ENCODE data around the gene PLPPR3.
"Not testable (repeated sequence)": the region's sequence is repeated elsewhere in the genome, so short reads cannot be mapped to it uniquely, and the experiment has no call there.

Gene PLPPR3

DNA sequence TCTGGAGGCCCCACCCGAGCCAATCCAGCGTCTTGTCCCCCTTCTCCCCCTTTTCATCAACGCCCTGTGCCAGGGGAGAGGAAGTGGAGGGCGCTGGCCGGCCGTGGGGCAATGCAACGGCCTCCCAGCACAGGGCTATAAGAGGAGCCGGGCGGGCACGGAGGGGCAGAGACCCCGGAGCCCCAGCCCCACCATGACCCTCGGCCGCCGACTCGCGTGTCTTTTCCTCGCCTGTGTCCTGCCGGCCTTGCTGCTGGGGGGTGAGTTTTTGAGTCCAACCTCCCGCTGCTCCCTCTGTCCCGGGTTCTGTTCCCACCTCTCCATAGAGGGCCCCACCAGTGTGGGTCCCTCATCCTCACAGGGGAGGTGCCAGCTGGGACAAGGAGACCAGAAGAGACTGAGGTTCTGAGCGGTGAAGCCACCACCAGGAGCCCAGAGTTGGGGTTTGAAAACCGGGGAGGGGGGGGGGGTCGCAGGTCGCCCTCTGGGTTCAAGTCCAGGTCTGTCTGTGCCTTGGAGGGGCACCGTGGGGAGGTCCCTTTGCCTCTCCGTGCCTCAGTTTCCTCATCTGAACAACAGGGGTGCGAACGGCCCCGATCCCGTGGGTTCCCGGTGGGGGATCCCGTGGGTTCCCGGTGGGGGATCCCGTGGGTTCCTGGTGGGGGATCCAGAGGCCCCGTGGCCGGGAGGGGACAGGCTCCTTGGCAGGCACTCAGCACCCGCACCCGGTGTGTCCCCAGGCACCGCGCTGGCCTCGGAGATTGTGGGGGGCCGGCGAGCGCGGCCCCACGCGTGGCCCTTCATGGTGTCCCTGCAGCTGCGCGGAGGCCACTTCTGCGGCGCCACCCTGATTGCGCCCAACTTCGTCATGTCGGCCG lies 30.6 kb upstream of the PLPPR3 start, which contains the start of gene ELANE:
Gene ELANE (plus strand): TSS at position 168 of the 878 bp plus-strand sequence. CDS start 26 bp downstream, at position 194.
- Histone ChIP-seq H3K4me3 (ENCODE audit: low read length) (peak within 1 kb of the TSS; percentile 72), H3K36me3 (ENCODE audit: control insufficient read depth, insufficient read depth, low read length, severe bottlenecking) (no peaks in the 10 kb centered on the region), H3K4me1 (ENCODE audit: control insufficient read depth, insufficient read depth, low read length) (peaks cover 13% of the 10 kb centered on the region), H3K9me3 (ENCODE audit: control insufficient read depth, low read length) (no peaks in the 10 kb centered on the region), H3K27me3 (replicated peaks; ENCODE audit: control insufficient read depth, insufficient read depth, low read length) (no peaks in the 10 kb centered on the region), H3K9ac (ENCODE audit: low read length) (peak within 1 kb of the TSS; percentile 89)
- DNase-seq (ENCODE audit: low read depth), result no peak

DNA sequence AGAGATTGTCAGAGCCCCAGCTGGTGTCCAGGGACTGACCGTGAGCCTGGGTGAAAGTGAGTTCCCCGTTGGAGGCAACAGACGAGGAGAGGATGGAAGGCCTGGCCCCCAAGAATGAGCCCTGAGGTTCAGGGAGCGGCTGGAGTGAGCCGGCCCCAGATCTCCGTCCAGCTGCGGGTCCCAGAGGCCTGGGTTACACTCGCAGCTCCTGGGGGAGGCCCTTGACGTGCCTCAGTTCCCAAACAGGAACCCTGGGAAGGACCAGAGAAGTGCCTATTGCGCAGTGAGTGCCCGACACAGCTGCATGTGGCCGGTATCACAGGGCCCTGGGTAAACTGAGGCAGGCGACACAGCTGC lies 29.2 kb upstream of the PLPPR3 start:
- peak overlapping the region; percentile 72 for H3K4me3 ChIP-seq (ENCODE audit: low read length)
- H3K4me1 ChIP-seq (ENCODE audit: control insufficient read depth, insufficient read depth, low read length), result peaks cover 13% of the 10 kb centered on the region
- H3K36me3 ChIP-seq (ENCODE audit: control insufficient read depth, insufficient read depth, low read length, severe bottlenecking), result no peaks in the 10 kb centered on the region
- peak overlapping the region; percentile 89 for H3K9ac ChIP-seq (ENCODE audit: low read length)
- H3K9me3 ChIP-seq (ENCODE audit: control insufficient read depth, low read length), result no peaks in the 10 kb centered on the region
- no peak for DNase-seq (ENCODE audit: low read depth)
- H3K27me3 ChIP-seq (replicated peaks; ENCODE audit: control insufficient read depth, insufficient read depth, low read length), result peaks cover 3% of the 10 kb centered on the region

DNA sequence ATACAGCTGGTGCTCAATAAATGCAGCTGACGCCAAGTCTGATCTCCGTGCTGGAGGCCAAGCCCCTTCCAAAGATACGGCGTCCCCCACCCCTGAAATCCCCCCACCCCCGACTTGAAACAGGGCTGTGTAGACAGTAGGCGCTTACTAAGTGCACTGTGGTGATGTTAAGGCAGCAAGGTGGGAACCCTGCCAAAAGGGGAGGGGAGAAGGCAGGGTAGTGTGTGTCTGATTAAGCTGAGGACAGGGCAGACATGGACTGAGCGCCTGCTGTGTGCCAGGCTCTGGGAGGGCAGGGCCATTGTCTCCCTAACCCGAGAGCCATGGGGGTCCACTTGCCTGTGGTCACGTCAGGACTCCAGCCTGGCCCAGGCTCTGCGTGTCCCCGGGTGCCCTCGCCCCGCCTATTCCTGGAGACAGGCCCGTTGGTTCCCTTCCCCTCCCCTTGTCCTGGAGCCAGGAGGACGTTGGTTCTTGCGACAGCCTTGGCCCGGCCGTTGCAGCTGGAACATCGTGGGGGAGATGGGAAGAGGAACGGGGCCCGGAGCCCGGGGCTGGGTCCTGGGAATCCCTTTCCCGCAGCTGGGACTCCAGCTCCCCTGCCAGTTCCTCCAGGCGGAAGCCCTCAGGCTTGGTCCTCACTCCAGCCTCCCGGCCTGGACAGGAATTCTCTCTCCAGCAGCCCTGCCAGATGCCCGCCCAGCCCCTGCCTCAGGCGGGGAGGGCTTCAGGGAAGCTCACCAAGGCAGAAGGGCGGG lies 28.6 kb upstream of the PLPPR3 start:
- peaks cover 3% of the 10 kb centered on the region for H3K27me3 ChIP-seq (replicated peaks; ENCODE audit: control insufficient read depth, insufficient read depth, low read length)

DNA sequence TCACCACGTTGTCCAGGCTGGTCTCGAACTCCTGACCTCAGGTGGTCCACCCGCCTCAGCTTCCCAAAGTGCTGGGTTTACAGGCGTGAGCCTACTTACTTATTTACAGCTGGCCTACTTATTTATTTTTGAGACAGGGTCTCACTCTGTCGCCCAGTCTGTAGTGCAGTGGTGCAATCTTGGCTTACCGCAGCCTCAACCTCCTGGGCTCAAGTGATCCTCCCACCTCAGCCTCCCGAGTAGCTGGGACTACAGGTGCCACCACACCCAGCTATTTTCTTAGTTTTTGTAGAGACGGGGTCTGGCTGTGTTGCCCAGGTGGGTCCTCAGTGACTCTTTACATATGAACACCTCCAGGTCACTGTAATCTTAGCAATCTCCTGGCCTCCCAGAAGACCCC lies 27.4 kb upstream of the PLPPR3 start:
- H3K9me3 ChIP-seq (ENCODE audit: control insufficient read depth, low read length); H3K27me3 ChIP-seq (replicated peaks; ENCODE audit: control insufficient read depth, insufficient read depth, low read length); H3K36me3 ChIP-seq (ENCODE audit: control insufficient read depth, insufficient read depth, low read length, severe bottlenecking); H3K9ac ChIP-seq (ENCODE audit: low read length); H3K4me3 ChIP-seq (ENCODE audit: low read length); DNase-seq (ENCODE audit: low read depth): not testable (repeated sequence)
- H3K4me1 ChIP-seq (ENCODE audit: control insufficient read depth, insufficient read depth, low read length), result peaks cover 13% of the 10 kb centered on the region

More for the DNA sequence above, 28.6 kb upstream of the PLPPR3 start:
- H3K4me3 ChIP-seq (ENCODE audit: low read length), result peak overlapping the region; percentile 72
- no peaks in the 10 kb centered on the region for H3K9me3 ChIP-seq (ENCODE audit: control insufficient read depth, low read length)
- no peaks in the 10 kb centered on the region for H3K36me3 ChIP-seq (ENCODE audit: control insufficient read depth, insufficient read depth, low read length, severe bottlenecking)
- H3K9ac ChIP-seq (ENCODE audit: low read length), result peak overlapping the region; percentile 89
- DNase-seq (ENCODE audit: low read depth), result peak; percentile 98
- peaks cover 13% of the 10 kb centered on the region for H3K4me1 ChIP-seq (ENCODE audit: control insufficient read depth, insufficient read depth, low read length)

DNA sequence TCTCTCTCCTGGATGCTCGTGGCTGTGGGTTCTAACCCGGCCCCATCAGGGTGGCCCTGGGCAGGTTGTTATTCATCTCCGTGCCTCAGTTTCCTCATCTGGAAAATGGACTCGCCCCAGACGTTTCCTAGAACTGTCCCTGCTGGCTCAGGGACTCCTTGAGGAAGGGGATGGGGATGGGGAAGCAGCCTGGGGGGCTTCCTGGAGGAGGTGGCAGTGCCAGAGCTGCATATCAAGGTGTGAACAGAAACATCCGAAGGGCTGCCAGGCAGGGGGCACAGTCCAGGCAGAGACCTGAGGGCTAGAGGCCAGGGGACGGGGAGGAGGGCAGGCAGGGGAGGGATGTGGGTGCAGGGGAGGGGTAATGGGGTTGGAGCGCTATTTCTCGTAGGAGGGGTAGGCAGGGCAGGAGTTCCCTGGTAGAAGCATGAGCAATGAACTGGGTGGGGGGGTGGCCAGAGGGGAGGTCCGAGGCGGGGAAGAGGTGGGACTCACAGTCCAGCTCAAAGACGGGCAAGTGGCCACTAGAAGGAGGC lies 26.7 kb upstream of the PLPPR3 start:
- no peaks in the 10 kb centered on the region for H3K36me3 ChIP-seq (ENCODE audit: control insufficient read depth, insufficient read depth, low read length, severe bottlenecking)
- DNase-seq (ENCODE audit: low read depth), result no peak
- no peaks in the 10 kb centered on the region for H3K9me3 ChIP-seq (ENCODE audit: control insufficient read depth, low read length)
- H3K27me3 ChIP-seq (replicated peaks; ENCODE audit: control insufficient read depth, insufficient read depth, low read length), result peaks cover 3% of the 10 kb centered on the region
- no peak overlapping the region for H3K4me3 ChIP-seq (ENCODE audit: low read length)
- H3K4me1 ChIP-seq (ENCODE audit: control insufficient read depth, insufficient read depth, low read length), result peaks cover 13% of the 10 kb centered on the region
- no peak overlapping the region for H3K9ac ChIP-seq (ENCODE audit: low read length)

DNA sequence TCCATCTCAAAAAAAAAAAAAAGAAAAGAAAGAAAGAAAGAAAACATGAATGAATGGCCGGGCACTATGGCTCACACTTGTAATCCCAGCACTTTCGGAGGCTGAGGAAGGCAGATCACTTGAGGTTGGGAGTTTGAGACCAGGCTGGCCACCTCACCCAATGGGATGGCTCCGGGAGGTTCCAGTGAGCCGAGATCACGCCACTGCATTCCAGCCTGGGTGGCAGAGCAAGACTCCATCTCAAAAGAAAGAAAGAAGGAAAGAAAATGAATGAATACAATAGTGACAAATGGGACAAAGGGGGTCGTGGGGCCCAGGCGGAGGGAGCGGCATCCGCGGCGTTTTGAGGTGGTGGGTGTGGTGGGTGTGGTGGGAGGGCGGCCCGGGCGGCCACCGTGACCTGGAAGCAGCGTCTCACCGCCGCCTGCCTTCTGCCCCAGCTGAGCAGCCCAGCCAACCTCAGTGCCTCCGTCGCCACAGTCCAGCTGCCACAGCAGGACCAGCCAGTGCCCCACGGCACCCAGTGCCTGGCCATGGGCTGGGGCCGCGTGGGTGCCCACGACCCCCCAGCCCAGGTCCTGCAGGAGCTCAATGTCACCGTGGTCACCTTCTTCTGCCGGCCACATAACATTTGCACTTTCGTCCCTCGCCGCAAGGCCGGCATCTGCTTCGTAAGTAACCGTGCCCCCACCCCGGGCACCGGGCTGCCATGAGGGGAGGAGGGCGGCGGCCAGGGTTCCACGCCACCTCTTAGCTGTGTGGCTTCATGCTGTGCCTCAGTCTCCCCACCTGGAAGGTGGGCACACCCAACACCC lies 24.2 kb upstream of the PLPPR3 start:
- Histone ChIP-seq H3K9ac (ENCODE audit: low read length) (no peak overlapping the region), H3K9me3 (ENCODE audit: control insufficient read depth, low read length) (no peaks in the 10 kb centered on the region), H3K4me1 (ENCODE audit: control insufficient read depth, insufficient read depth, low read length) (peaks cover 7% of the 10 kb centered on the region), H3K27me3 (replicated peaks; ENCODE audit: control insufficient read depth, insufficient read depth, low read length) (peaks cover 3% of the 10 kb centered on the region), H3K4me3 (ENCODE audit: low read length) (no peak overlapping the region), H3K36me3 (ENCODE audit: control insufficient read depth, insufficient read depth, low read length, severe bottlenecking) (no peaks in the 10 kb centered on the region)
- no peak for DNase-seq (ENCODE audit: low read depth)

DNA sequence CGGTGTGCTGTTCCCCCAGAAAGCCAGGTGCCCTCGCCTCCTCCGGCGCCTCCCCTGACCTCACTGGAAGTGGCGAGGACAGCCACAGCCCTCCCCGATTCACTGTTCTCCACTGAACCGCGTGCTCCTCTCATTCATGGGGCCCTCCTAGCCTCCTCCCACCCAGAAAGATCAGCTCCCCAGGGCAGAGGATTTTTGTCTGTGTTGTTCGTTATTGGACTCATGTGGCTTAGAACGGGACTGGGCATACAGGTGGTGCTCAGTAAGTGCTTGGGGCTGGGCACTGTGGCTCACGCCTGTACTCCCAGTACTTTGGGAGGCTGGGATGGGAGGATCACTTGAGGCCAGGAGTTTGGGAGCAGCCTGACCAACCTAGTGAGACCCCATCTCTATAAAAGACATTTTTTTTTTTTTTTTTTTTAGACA lies 22.8 kb upstream of the PLPPR3 start:
- no peaks in the 10 kb centered on the region for H3K36me3 ChIP-seq (ENCODE audit: control insufficient read depth, insufficient read depth, low read length, severe bottlenecking)
- H3K4me3 ChIP-seq (ENCODE audit: low read length), result no peak overlapping the region
- peaks cover 3% of the 10 kb centered on the region for H3K27me3 ChIP-seq (replicated peaks; ENCODE audit: control insufficient read depth, insufficient read depth, low read length)
- no peak overlapping the region for H3K9ac ChIP-seq (ENCODE audit: low read length)
- DNase-seq (ENCODE audit: low read depth), result no peak
- H3K9me3 ChIP-seq (ENCODE audit: control insufficient read depth, low read length), result no peaks in the 10 kb centered on the region
- peaks cover 4% of the 10 kb centered on the region for H3K4me1 ChIP-seq (ENCODE audit: control insufficient read depth, insufficient read depth, low read length)

DNA sequence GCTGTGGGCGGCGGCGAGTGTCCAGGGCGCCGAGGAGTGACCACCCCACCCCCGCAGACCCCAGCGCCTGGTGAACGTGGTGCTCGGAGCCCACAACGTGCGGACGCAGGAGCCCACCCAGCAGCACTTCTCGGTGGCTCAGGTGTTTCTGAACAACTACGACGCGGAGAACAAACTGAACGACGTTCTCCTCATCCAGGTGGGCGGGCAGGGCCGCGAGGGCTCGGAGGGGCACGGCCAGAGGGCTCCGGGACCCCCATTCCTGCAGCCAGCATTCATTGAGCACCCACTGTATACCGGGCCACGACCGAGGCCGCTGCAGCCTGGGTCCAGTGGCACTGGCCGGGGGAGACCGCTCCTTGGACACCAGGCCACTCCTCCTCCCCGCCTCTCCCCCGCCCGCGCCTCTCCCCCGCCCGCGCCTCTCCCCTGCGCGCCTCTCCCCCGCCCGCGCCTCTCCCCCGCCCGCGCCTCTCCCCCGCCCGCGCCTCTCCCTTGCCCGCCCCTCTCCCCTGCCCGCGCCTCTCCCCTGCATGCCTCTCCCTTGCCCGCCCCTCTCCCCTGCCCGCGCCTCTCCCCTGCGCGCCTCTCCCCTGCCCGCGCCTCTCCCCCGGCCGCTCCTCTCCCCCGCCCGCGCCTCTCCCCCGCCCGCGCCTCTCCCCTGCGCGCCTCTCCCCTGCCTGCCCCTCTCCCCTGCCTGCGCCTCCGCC lies 22.2 kb upstream of the PLPPR3 start:
- no peaks in the 10 kb centered on the region for H3K9me3 ChIP-seq (ENCODE audit: control insufficient read depth, low read length)
- H3K27me3 ChIP-seq (replicated peaks; ENCODE audit: control insufficient read depth, insufficient read depth, low read length), result peaks cover 4% of the 10 kb centered on the region

DNA sequence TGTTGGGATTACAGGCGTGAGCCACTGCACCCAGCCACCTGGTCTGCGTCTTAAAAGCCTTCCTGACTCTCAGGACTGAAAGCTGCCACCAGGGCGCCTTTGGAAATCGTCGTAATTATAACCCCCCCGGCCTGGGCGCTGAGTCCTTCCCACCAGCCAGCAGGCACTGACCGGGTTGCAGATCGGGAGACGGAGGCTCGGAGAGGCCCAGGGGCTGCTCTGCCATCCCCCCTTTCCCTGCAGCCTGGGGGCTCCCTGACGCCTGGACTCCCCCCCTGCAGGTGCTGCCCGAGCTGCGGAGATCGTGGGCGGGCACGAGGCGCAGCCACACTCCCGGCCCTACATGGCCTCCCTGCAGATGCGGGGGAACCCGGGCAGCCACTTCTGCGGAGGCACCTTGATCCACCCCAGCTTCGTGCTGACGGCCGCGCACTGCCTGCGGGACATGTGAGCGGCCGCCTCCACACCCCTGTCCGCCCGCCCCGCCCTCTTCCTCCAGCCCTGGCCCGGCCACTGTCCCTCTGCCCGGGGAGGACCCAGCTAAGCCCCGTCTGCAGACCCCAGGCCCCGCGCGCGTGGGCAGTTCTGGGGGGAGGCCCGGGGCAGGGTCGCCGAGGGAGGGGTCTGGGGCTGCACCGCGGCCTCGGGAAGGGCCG lies 21.6 kb upstream of the PLPPR3 start:
- Histone ChIP-seq H3K9ac (ENCODE audit: low read length) (no peak overlapping the region), H3K4me1 (ENCODE audit: control insufficient read depth, insufficient read depth, low read length) (peaks cover 2% of the 10 kb centered on the region), H3K9me3 (ENCODE audit: control insufficient read depth, low read length) (no peaks in the 10 kb centered on the region), H3K27me3 (replicated peaks; ENCODE audit: control insufficient read depth, insufficient read depth, low read length) (peaks cover 7% of the 10 kb centered on the region), H3K36me3 (ENCODE audit: control insufficient read depth, insufficient read depth, low read length, severe bottlenecking) (no peaks in the 10 kb centered on the region), H3K4me3 (ENCODE audit: low read length) (no peak overlapping the region)
- peak; percentile 39 for DNase-seq (ENCODE audit: low read depth)

More for the DNA sequence above, 22.2 kb upstream of the PLPPR3 start:
- Histone ChIP-seq H3K4me1 (ENCODE audit: control insufficient read depth, insufficient read depth, low read length) (peaks cover 3% of the 10 kb centered on the region), H3K4me3 (ENCODE audit: low read length) (no peak overlapping the region), H3K9ac (ENCODE audit: low read length) (no peak overlapping the region), H3K36me3 (ENCODE audit: control insufficient read depth, insufficient read depth, low read length, severe bottlenecking) (no peaks in the 10 kb centered on the region)
- no peak for DNase-seq (ENCODE audit: low read depth)

DNA sequence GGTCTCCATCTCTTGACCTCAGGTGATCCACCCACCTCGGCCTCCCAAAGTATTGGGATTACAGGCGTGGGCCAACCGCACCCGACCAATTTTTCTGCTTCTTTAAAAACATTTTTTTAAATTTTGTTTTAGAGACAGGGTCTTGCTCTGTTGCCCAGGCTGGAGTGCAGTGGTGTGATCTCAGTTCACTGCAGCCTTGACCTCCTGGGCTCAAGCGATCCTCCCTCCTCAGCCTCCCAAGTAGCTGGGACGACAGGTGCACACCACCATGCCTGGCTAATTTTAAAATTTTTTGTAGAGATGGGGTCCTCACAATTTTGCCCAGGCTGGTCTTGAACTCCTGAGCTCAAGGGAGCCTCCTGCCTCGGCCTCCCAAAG lies 21.0 kb upstream of the PLPPR3 start:
- H3K27me3 ChIP-seq (replicated peaks; ENCODE audit: control insufficient read depth, insufficient read depth, low read length); H3K9ac ChIP-seq (ENCODE audit: low read length); H3K9me3 ChIP-seq (ENCODE audit: control insufficient read depth, low read length); H3K36me3 ChIP-seq (ENCODE audit: control insufficient read depth, insufficient read depth, low read length, severe bottlenecking); H3K4me3 ChIP-seq (ENCODE audit: low read length); H3K4me1 ChIP-seq (ENCODE audit: control insufficient read depth, insufficient read depth, low read length); DNase-seq (ENCODE audit: low read depth): not testable (repeated sequence)

All from adipocyte (in vitro differentiated cells).